ENCODE results near the gene MBNL2. TPM values are rescaled to one million over a fixed set of nuclear protein-coding genes. Genes with fewer than 3 reads are reported as not detected.

Gene MBNL2
- total and polyA plus RNA-seq, 2 of the 13 experiments (the other 11 are each of a cell fraction or from before 2014, with no cell fraction given), result 30.8 to 59.0 TPM

- H2AFZ ChIP-seq (ENCODE audit: low read length), result no peak overlapping the region
- in situ Hi-C loops (cut with HindIII; ENCODE audit: extremely low pct_ligation_motif_present, low pct_unique_long_range_greater_than_20kb), result no loop called here
- H3K4me3 ChIP-seq (replicated peaks in 1 of 3; ENCODE audit: insufficient read depth in 1 of 3, low read depth in 2 of 3, low read length in 3 of 3), result no peak overlapping the region
- peaks cover 45% of the 10 kb centered on the region for H3K4me1 ChIP-seq (ENCODE audit: insufficient read depth, low read length)
- ChIA-PET POLR2A (no interaction called here), CTCF (ENCODE audit: low intra/inter-chr PET ratio, low total read pairs) (no interaction called here)
- FAIRE-seq (no peak), DNase-seq (ENCODE audit: low spot score) (no peak), ATAC-seq (no peak)
- no peak overlapping the region for H3K4me2 ChIP-seq (ENCODE audit: low read depth, low read length)
- 64% methylated on average over 2 of the region's 2 CpGs for WGBS (ENCODE audit: low lambda C conversion rate)
- H3K36me3 ChIP-seq (replicated peaks in 1 of 2; ENCODE audit: control insufficient read depth in 1 of 2, insufficient read depth in 2 of 2, low read length in 2 of 2), result no peaks in the 10 kb centered on the region
- H4K20me1 ChIP-seq (ENCODE audit: insufficient read depth, low read length), result no peaks in the 10 kb centered on the region
- BruUV-seq (replicated peaks), result no TSS peak
- no peak overlapping the region for H3K9ac ChIP-seq (ENCODE audit: insufficient read depth, low read depth, low read length)
- H3K9me3 ChIP-seq (ENCODE audit: low read length), result no peaks in the 10 kb centered on the region
- no peak overlapping the region for H3K27ac ChIP-seq (ENCODE audit: extremely low read length, insufficient read depth, low read length)
- intact Hi-C loops (cut with micrococcal nuclease; ENCODE audit: unreplicated experiment), result no loop called here
- no peaks in the 10 kb centered on the region for H3K27me3 ChIP-seq (ENCODE audit: control insufficient read depth in 1 of 2, insufficient read depth in 2 of 2, low read length in 2 of 2)
- no peaks in the 10 kb centered on the region for H3K79me2 ChIP-seq (ENCODE audit: insufficient read depth, low read length)
- TF ChIP-seq KDM2A (CRISPR knock-in tag; IDR thresholded peaks at IDR 0.05; ENCODE audit: borderline replicate concordance, low read depth) (no peak), CREM (IDR thresholded peaks at IDR 0.05) (no peak), CREM (CRISPR knock-in tag; IDR thresholded peaks at IDR 0.05) (no peak), ZNF354B (CRISPR knock-in tag; IDR thresholded peaks at IDR 0.05) (no peak), ETS1 (CRISPR knock-in tag; IDR thresholded peaks at IDR 0.05) (no peak), ZIK1 (CRISPR knock-in tag; IDR thresholded peaks at IDR 0.05; ENCODE audit: borderline replicate concordance, low read depth) (no peak), POLR2G (IDR thresholded peaks at IDR 0.05; ENCODE audit: low read depth, low read length) (no peak), KAT2B (IDR thresholded peaks at IDR 0.05; ENCODE audit: borderline replicate concordance, low read depth, low read length) (no peak), PCBP2 (optimal IDR thresholded peaks at IDR 0.05; ENCODE audit: low read depth, low read length, poor library complexity, severe bottlenecking) (no peak), ZNF605 (CRISPR knock-in tag; IDR thresholded peaks at IDR 0.05) (no peak), MLXIP (CRISPR knock-in tag; IDR thresholded peaks at IDR 0.05; ENCODE audit: borderline replicate concordance) (no peak), KLF12 (CRISPR knock-in tag; IDR thresholded peaks at IDR 0.05; ENCODE audit: borderline replicate concordance) (no peak), SNAPC2 (CRISPR knock-in tag; IDR thresholded peaks at IDR 0.05) (no peak), SOX5 (CRISPR knock-in tag; IDR thresholded peaks at IDR 0.05; ENCODE audit: borderline replicate concordance) (no peak)
- TF ChIP-seq, protein P1, sequence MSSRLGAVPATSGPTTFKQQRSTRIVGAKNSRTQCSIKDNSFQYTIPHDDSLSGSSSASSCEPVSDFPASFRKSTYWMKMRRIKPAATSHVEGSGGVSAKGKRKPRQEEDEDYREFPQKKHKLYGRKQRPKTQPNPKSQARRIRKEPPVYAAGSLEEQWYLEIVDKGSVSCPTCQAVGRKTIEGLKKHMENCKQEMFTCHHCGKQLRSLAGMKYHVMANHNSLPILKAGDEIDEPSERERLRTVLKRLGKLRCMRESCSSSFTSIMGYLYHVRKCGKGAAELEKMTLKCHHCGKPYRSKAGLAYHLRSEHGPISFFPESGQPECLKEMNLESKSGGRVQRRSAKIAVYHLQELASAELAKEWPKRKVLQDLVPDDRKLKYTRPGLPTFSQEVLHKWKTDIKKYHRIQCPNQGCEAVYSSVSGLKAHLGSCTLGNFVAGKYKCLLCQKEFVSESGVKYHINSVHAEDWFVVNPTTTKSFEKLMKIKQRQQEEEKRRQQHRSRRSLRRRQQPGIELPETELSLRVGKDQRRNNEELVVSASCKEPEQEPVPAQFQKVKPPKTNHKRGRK (CRISPR knock-in tag; IDR thresholded peaks at IDR 0.05), result no peak
- TF ChIP-seq, protein P2, sequence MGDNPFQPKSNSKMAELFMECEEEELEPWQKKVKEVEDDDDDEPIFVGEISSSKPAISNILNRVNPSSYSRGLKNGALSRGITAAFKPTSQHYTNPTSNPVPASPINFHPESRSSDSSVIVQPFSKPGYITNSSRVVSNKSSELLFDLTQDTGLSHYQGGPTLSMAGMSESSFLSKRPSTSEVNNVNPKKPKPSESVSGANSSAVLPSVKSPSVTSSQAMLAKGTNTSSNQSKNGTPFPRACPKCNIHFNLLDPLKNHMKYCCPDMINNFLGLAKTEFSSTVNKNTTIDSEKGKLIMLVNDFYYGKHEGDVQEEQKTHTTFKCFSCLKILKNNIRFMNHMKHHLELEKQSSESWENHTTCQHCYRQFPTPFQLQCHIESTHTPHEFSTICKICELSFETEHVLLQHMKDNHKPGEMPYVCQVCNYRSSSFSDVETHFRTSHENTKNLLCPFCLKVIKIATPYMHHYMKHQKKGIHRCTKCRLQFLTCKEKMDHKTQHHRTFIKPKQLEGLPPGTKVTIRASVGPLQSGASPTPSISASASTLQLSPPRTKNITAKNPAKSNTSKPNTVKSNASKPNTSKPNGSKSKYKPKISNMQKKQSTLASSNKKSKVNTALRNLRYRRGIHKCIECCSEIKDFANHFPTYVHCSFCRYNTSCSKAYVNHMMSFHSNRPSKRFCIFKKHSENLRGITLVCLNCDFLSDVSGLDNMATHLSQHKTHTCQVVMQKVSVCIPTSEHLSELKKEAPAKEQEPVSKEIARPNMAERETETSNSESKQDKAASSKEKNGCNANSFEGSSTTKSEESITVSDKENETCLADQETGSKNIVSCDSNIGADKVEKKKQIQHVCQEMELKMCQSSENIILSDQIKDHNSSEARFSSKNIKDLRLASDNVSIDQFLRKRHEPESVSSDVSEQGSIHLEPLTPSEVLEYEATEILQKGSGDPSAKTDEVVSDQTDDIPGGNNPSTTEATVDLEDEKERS (CRISPR knock-in tag; IDR thresholded peaks at IDR 0.05), result no peak
- TF ChIP-seq, protein P3, sequence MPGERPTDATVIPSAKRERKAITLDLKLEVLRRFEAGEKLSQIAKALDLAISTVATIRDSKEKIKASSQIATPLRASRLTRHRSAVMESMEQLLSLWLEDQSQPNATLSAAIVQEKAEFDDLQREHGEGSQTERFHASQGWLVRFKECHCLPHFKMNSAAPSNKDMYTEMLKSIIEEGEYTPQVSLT (CRISPR knock-in tag; IDR thresholded peaks at IDR 0.05; ENCODE audit: borderline replicate concordance, low read depth), result no peak
Observed at GRCh38 chr13:97215325-97215724, 6.8 kb upstream of the MBNL2 start.
